ENCODE results near the gene TBC1D30.

TBC1D30 gene

GRCh38 chr12:64780531-64781279, 43.7 kb upstream of the TBC1D30 start:
- Histone ChIP-seq H3K4me3 (ENCODE audit: severe bottlenecking) (peak overlapping the region; percentile 44), H3K27me3 (ENCODE audit: insufficient read depth, poor library complexity, severe bottlenecking) (no peaks in the 10 kb centered on the region), H3K36me3 (ENCODE audit: low read depth) (no peaks in the 10 kb centered on the region), H3K9me3 (ENCODE audit: severe bottlenecking) (peaks cover 5% of the 10 kb centered on the region), H3K27ac (ENCODE audit: poor library complexity, severe bottlenecking) (no peak overlapping the region), H3K4me1 (ENCODE audit: insufficient read depth, poor library complexity, severe bottlenecking) (no peaks in the 10 kb centered on the region)
- peak; percentile 89 for ATAC-seq (ENCODE audit: low read depth)
- peak; percentile 58 for DNase-seq (ENCODE audit: low spot score)
- TF ChIP-seq, protein P1, sequence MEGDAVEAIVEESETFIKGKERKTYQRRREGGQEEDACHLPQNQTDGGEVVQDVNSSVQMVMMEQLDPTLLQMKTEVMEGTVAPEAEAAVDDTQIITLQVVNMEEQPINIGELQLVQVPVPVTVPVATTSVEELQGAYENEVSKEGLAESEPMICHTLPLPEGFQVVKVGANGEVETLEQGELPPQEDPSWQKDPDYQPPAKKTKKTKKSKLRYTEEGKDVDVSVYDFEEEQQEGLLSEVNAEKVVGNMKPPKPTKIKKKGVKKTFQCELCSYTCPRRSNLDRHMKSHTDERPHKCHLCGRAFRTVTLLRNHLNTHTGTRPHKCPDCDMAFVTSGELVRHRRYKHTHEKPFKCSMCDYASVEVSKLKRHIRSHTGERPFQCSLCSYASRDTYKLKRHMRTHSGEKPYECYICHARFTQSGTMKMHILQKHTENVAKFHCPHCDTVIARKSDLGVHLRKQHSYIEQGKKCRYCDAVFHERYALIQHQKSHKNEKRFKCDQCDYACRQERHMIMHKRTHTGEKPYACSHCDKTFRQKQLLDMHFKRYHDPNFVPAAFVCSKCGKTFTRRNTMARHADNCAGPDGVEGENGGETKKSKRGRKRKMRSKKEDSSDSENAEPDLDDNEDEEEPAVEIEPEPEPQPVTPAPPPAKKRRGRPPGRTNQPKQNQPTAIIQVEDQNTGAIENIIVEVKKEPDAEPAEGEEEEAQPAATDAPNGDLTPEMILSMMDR (IDR thresholded peaks at IDR 0.05; ENCODE audit: poor library complexity, severe bottlenecking), result peak; percentile 22

GRCh38 chr12:64781280-64782190, 42.9 kb upstream of the TBC1D30 start:
- H3K36me3 ChIP-seq (ENCODE audit: low read depth), result no peaks in the 10 kb centered on the region
- peak overlapping the region; percentile 44 for H3K4me3 ChIP-seq (ENCODE audit: severe bottlenecking)
- H3K27me3 ChIP-seq (ENCODE audit: insufficient read depth, poor library complexity, severe bottlenecking), result no peaks in the 10 kb centered on the region
- H3K9me3 ChIP-seq (ENCODE audit: severe bottlenecking), result no peaks in the 10 kb centered on the region
- H3K27ac ChIP-seq (ENCODE audit: poor library complexity, severe bottlenecking), result no peak overlapping the region
- ATAC-seq (ENCODE audit: low read depth) (peak; percentile 59), DNase-seq (ENCODE audit: low spot score) (no peak)
- TF ChIP-seq, protein P1 (IDR thresholded peaks at IDR 0.05; ENCODE audit: poor library complexity, severe bottlenecking), result peak; percentile 23
- H3K4me1 ChIP-seq (ENCODE audit: insufficient read depth, poor library complexity, severe bottlenecking), result no peaks in the 10 kb centered on the region

- TF ChIP-seq, protein P1 (IDR thresholded peaks at IDR 0.05; ENCODE audit: poor library complexity, severe bottlenecking), result no peak
- H3K36me3 ChIP-seq (ENCODE audit: low read depth), result no peaks in the 10 kb centered on the region
- H3K4me3 ChIP-seq (ENCODE audit: severe bottlenecking), result no peak overlapping the region
- no peak for ATAC-seq (ENCODE audit: low read depth)
- no peaks in the 10 kb centered on the region for H3K9me3 ChIP-seq (ENCODE audit: severe bottlenecking)
- H3K27ac ChIP-seq (ENCODE audit: poor library complexity, severe bottlenecking), result no peak overlapping the region
- no peaks in the 10 kb centered on the region for H3K27me3 ChIP-seq (ENCODE audit: insufficient read depth, poor library complexity, severe bottlenecking)
- no peaks in the 10 kb centered on the region for H3K4me1 ChIP-seq (ENCODE audit: insufficient read depth, poor library complexity, severe bottlenecking)
- no peak for DNase-seq (ENCODE audit: low spot score)
Measured at GRCh38 chr12:64782191-64782876, 42.1 kb upstream of the TBC1D30 start.

DNA sequence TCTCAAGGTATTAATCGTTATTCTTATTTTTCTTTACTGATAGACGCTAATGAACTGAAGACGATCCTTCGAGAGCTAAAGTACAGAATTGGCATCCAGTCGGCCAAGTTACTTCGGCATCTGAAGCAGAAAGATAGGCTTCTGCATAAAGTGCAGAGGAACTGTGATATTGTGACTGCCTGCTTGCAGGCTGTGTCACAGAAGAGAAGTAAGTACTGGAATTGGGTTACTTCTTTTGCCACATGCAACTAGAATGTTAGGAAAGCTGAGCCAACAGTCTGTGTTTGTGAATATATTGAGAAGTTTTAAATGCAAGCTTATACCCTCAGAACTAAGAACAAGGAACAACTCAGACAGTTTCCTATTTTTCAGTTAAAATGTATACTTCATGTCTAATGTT, 38.6 kb upstream of the TBC1D30 start:
- Histone ChIP-seq H3K4me1 (ENCODE audit: insufficient read depth, poor library complexity, severe bottlenecking) (no peaks in the 10 kb centered on the region), H3K27me3 (ENCODE audit: insufficient read depth, poor library complexity, severe bottlenecking) (no peaks in the 10 kb centered on the region), H3K4me3 (ENCODE audit: severe bottlenecking) (no peak overlapping the region), H3K36me3 (ENCODE audit: low read depth) (no peaks in the 10 kb centered on the region), H3K9me3 (ENCODE audit: severe bottlenecking) (no peaks in the 10 kb centered on the region), H3K27ac (ENCODE audit: poor library complexity, severe bottlenecking) (no peak overlapping the region)
- ATAC-seq (ENCODE audit: low read depth) (no peak), DNase-seq (ENCODE audit: low spot score) (no peak)
- TF ChIP-seq, protein P1 (IDR thresholded peaks at IDR 0.05; ENCODE audit: poor library complexity, severe bottlenecking), result no peak

All from RWPE2 (cell line).